GM23338 (cell line): Measurements from ENCODE around the gene MCM3. TPM values are rescaled to one million over a fixed set of nuclear protein-coding genes. Genes with fewer than 3 reads are reported as not detected.
A peak's percentile ranks its signal among the peaks of the same experiment; 100 is the strongest.

Source experiments
- ATAC-seq: fragments of 200-7000 bp; cut with Tn5 transposase; 3 replicates; pipeline ENCODE4 v1.9.1; 2020
- DNase-seq: peaks from one replicate; pipeline ENCODE4 v3.0.0-alpha.2; 2015; ENCODE audit warnings: low spot score
- H2AFZ ChIP-seq: fragments of 200-600 bp; sonication (generic); 2 replicates; pipeline ENCODE4 v1.8.0; 2016; ENCODE audit warnings: antibody characterized with exemption, mild to moderate bottlenecking, moderate library complexity
- H3F3A ChIP-seq: fragments of 200-600 bp; sonication (generic); replicated peaks from 2 replicates; pipeline ENCODE4 v1.8.0; 2017; ENCODE audit warnings: antibody characterized with exemption, mixed run types, low read depth
- H3K27ac ChIP-seq: fragments of 200-600 bp; sonication (generic); 2 replicates; pipeline ENCODE4 v1.6.1; 2016; ENCODE audit warnings: low read depth
- H3K27me3 ChIP-seq: fragments of 200-600 bp; sonication (generic); 2 replicates; pipeline ENCODE4 v1.8.0; 2016; ENCODE audit warnings: mild to moderate bottlenecking, mixed run types, moderate library complexity; ENCODE audit not compliant: insufficient read depth
- H3K36me3 ChIP-seq: fragments of 200-600 bp; sonication (generic); 2 replicates; pipeline ENCODE4 v1.8.0; 2016; ENCODE audit warnings: mild to moderate bottlenecking; ENCODE audit not compliant: insufficient read depth
- H3K4me1 ChIP-seq: fragments of 200-600 bp; sonication (generic); 2 replicates; pipeline ENCODE4 v1.8.0; 2016; ENCODE audit warnings: mild to moderate bottlenecking, moderate library complexity; ENCODE audit not compliant: insufficient read depth
- H3K4me2 ChIP-seq: fragments of 200-600 bp; sonication (generic); 2 replicates; pipeline ENCODE4 v1.7.1; 2017; ENCODE audit warnings: mixed run types
- H3K4me3 ChIP-seq: fragments of 200-600 bp; sonication (generic); 2 replicates; pipeline ENCODE4 v1.6.1; 2016; ENCODE audit warnings: mixed run types
- H3K79me2 ChIP-seq: fragments of 200-600 bp; sonication (generic); replicated peaks from 2 replicates; pipeline ENCODE4 v1.8.0; 2017; ENCODE audit warnings: mild to moderate bottlenecking; ENCODE audit not compliant: insufficient read depth
- H3K9me2 ChIP-seq: fragments of 200-600 bp; sonication (generic); 2 replicates; pipeline ENCODE4 v1.8.0; 2017; ENCODE audit not compliant: insufficient read depth
- H4K20me1 ChIP-seq: fragments of 200-600 bp; sonication (generic); replicated peaks from 2 replicates; pipeline ENCODE4 v1.8.0; 2017; ENCODE audit warnings: mild to moderate bottlenecking; ENCODE audit not compliant: insufficient read depth
- H3K27ac Mint-ChIP-seq: 2 replicates; pipeline ENCODE4 v1.8.0; 2020; ENCODE audit warnings: inconsistent platforms, mild to moderate bottlenecking, moderate library complexity, mixed read lengths
- H3K27me3 Mint-ChIP-seq: 3 replicates; pipeline ENCODE4 v1.8.0; 2022; ENCODE audit warnings: low read depth, mild to moderate bottlenecking, moderate library complexity, mixed read lengths, inconsistent platforms; ENCODE audit not compliant: insufficient read depth, poor library complexity
- H3K36me3 Mint-ChIP-seq: 3 replicates; pipeline ENCODE4 v1.8.0; 2021; ENCODE audit warnings: low read depth, mild to moderate bottlenecking, inconsistent platforms, moderate library complexity, mixed read lengths
- H3K4me1 Mint-ChIP-seq: 3 replicates; pipeline ENCODE4 v1.8.0; 2020; ENCODE audit warnings: mild to moderate bottlenecking, inconsistent platforms, mixed read lengths
- H3K4me3 Mint-ChIP-seq: 3 replicates; pipeline ENCODE4 v1.8.0; 2021; ENCODE audit warnings: moderate library complexity, mild to moderate bottlenecking, inconsistent platforms, mixed read lengths
- H3K9me3 Mint-ChIP-seq: 3 replicates; pipeline ENCODE4 v1.8.0; 2020; ENCODE audit warnings: moderate library complexity, mild to moderate bottlenecking, inconsistent platforms, mixed read lengths
- CREB1 ChIP-seq: fragments of 250-450 bp; sonication (Bioruptor Pico); IDR thresholded peaks from 2 replicates; pipeline ENCODE4 v1.5.0; 2020; ENCODE audit warnings: low read depth, mild to moderate bottlenecking, moderate library complexity
- EZH2 ChIP-seq: fragments of 200-600 bp; sonication (generic); IDR thresholded peaks from one replicate; pipeline ENCODE4 v1.8.0; 2017; ENCODE audit warnings: antibody characterized with exemption, mild to moderate bottlenecking, low read depth; ENCODE audit not compliant: unreplicated experiment
- JUNB ChIP-seq: IDR thresholded peaks from one replicate; pipeline ENCODE4 v1.6.1; 2016; ENCODE audit warnings: antibody characterized with exemption; ENCODE audit not compliant: unreplicated experiment
- POLR2AphosphoS5 ChIP-seq: IDR thresholded peaks from 2 replicates; pipeline ENCODE4 v1.6.1; 2016; ENCODE audit warnings: antibody characterized with exemption, low read depth
- STAT1 ChIP-seq: IDR thresholded peaks from one replicate; pipeline ENCODE4 v1.6.1; 2016; ENCODE audit warnings: antibody characterized with exemption; ENCODE audit not compliant: unreplicated experiment
- ZNF114 ChIP-seq: fragments of 250-450 bp; sonication (Bioruptor Pico); IDR thresholded peaks from 2 replicates; pipeline ENCODE4 v1.5.0; 2020; ENCODE audit warnings: mild to moderate bottlenecking, moderate library complexity
- ZNF331 ChIP-seq: fragments of 250-450 bp; sonication (Bioruptor Pico); IDR thresholded peaks from 2 replicates; pipeline ENCODE4 v1.5.0; 2020; ENCODE audit warnings: low read depth, mild to moderate bottlenecking, moderate library complexity
- ZNF462 ChIP-seq: fragments of 250-450 bp; sonication (Bioruptor Pico); IDR thresholded peaks from 2 replicates; pipeline ENCODE4 v1.5.0; 2020; ENCODE audit warnings: mild to moderate bottlenecking, moderate library complexity
- polyA plus RNA-seq: library from polyadenylated mRNA; unstranded; fragments of >200 nt; fragmentation: Nextera tagmentation; extraction: Ambion mirVana; gene quantifications from 2 replicates; pipeline ENCODE4 v1.2.1, GENCODE V29; 2016
- total RNA-seq: library from RNA; depleted of rRNA; stranded (reverse); fragments of >200 nt; shearing (Covaris generic); gene quantifications from 2 replicates; pipeline ENCODE4 v1.2.3, GENCODE V29; 2014
- TF ChIP-seq, protein P1 (sequence below): IDR thresholded peaks from 2 replicates; pipeline ENCODE4 v1.6.1; 2016; ENCODE audit warnings: antibody characterized with exemption

MCM3 gene
- total and polyA plus RNA-seq, 2 experiments from 2014 or later, result 157 to 369 TPM

DNA sequence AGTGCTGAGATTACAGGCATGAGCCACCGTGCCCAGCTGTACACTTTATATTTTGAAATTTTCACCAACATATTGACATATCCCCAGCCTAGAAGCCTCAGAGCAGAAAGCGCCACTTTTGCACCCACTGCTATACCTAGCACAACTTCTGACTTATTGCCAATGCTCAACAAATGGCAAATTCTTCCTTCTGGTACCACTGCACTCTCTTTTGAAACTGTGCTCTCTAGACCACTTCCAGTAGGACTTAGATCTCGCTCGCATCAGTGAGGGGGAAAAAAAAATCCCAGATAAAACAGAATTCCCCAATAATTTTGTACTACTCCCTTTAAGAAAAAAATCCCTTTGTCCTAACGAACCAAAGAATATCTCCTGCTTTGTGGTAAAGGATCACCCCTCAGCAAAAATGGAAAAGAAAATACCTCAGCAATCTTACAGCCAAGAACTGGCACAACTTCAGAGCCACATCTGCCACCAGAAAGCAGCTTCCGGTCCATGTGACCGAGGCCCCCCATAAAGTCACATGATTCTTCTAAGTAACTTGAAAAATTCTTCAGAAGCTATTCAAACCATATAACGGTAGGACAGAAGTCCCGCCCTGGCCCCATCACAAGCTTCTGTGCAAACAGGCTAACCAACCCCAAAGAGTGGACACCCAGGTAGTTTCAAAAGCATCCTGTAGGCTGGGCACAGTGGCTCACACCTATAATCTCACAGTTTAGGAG is 21.8 kb downstream of the MCM3 start:
- Histone ChIP-seq H3K4me3 (no peak overlapping the region), H2AFZ (no peak overlapping the region), H3K27ac (no peak overlapping the region), H3F3A (peaks cover 24% of the 10 kb centered on the region), H3K36me3 (peaks cover 49% of the 10 kb centered on the region), H3K27me3 (no peaks in the 10 kb centered on the region), H4K20me1 (peaks cover 19% of the 10 kb centered on the region), H3K4me1 (no peaks in the 10 kb centered on the region), H3K9me2 (no peaks in the 10 kb centered on the region), H3K4me2 (no peak overlapping the region), H3K79me2 (no peaks in the 10 kb centered on the region)
- Mint-ChIP-seq H3K4me3 (no peak overlapping the region), H3K9me3 (no peaks in the 10 kb centered on the region), H3K27me3 (peaks cover 8% of the 10 kb centered on the region), H3K27ac (peak overlapping the region; percentile 59; the same call in 1 of the 2 replicates), H3K36me3 (peaks cover 78% of the 10 kb centered on the region), H3K4me1 (peaks cover 3% of the 10 kb centered on the region; the same call in 1 of the 3 replicates)
- DNase-seq (no peak), ATAC-seq (no peak)
- TF ChIP-seq, protein P1, sequence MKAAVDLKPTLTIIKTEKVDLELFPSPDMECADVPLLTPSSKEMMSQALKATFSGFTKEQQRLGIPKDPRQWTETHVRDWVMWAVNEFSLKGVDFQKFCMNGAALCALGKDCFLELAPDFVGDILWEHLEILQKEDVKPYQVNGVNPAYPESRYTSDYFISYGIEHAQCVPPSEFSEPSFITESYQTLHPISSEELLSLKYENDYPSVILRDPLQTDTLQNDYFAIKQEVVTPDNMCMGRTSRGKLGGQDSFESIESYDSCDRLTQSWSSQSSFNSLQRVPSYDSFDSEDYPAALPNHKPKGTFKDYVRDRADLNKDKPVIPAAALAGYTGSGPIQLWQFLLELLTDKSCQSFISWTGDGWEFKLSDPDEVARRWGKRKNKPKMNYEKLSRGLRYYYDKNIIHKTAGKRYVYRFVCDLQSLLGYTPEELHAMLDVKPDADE, result no peak
- TF ChIP-seq STAT1 (no peak), POLR2AphosphoS5 (no peak), ZNF331 (no peak), ZNF114 (CRISPR knock-in tag) (no peak), EZH2 (no peak), CREB1 (CRISPR knock-in tag) (no peak), ZNF462 (CRISPR knock-in tag) (no peak), JUNB (no peak)
